K562 (cell line): ENCODE results near the gene PCDH9. TPM values are rescaled to one million over a fixed set of nuclear protein-coding genes. Genes with fewer than 3 reads are reported as not detected.

Source experiments
- ARID1B ChIP-seq: fragments of 450-650 bp; IDR thresholded peaks from 2 replicates; pipeline ENCODE4 v1.6.1; 2016; ENCODE audit warnings: antibody characterized with exemption, mild to moderate bottlenecking, inconsistent platforms
- ATF3 ChIP-seq, 2 experiments: fragments of 450-650 bp in 1 of 2; sonication (generic) in 1 of 2; formaldehyde crosslinking in 1 of 2; IDR thresholded peaks in 1 of 2; conservative IDR thresholded peaks in 1 of 2; 2 replicates each; pipeline versions ENCODE4 v1.6.1 to v1.8.1; 2016 to 2023; ENCODE audit warnings: mild to moderate bottlenecking in 2 of 2, moderate library complexity in 2 of 2, inconsistent platforms in 1 of 2, missing genetic modification reagents in 1 of 2
- C11orf30 ChIP-seq: fragments of 450-650 bp; IDR thresholded peaks from 2 replicates; pipeline ENCODE4 v1.6.1; 2016; ENCODE audit warnings: low read depth, mild to moderate bottlenecking
- CBFA2T3 ChIP-seq: fragments of 450-650 bp; IDR thresholded peaks from 2 replicates; pipeline ENCODE4 v1.6.1; 2017
- CREM ChIP-seq: IDR thresholded peaks from 2 replicates; pipeline ENCODE4 v1.6.1; 2014; ENCODE audit warnings: antibody characterized with exemption, low read depth
- EP300 ChIP-seq: IDR thresholded peaks from 2 replicates; pipeline ENCODE4 v1.6.1; 2012; ENCODE audit warnings: low read length, improper control_type of control experiment
- GTF2A2 ChIP-seq: IDR thresholded peaks from 2 replicates; pipeline ENCODE4 v1.6.1; 2016; ENCODE audit warnings: mild to moderate bottlenecking, missing genetic modification characterization, missing compliant biosample characterization
- JUND ChIP-seq, 2 experiments: IDR thresholded peaks; 2 replicates in 1 of 2; 3 replicates in 1 of 2; pipeline ENCODE4 v1.6.1; 2011; ENCODE audit warnings: borderline replicate concordance in 2 of 2, low read depth in 2 of 2, low read length in 2 of 2, improper control_type of control experiment in 1 of 2, missing biosample characterization in 1 of 2, missing genetic modification characterization in 1 of 2, missing genetic modification reagents in 1 of 2
- NCOR1 ChIP-seq: fragments of 450-650 bp; IDR thresholded peaks from 2 replicates; pipeline ENCODE4 v1.6.1; 2016; ENCODE audit warnings: mild to moderate bottlenecking, moderate library complexity
- NFIC ChIP-seq: fragments of 450-650 bp; IDR thresholded peaks from 2 replicates; pipeline ENCODE4 v1.6.1; 2017; ENCODE audit warnings: mild to moderate bottlenecking, inconsistent platforms
- NR0B1 ChIP-seq: fragments of 450-650 bp; IDR thresholded peaks from one replicate; pipeline ENCODE4 v1.6.1; 2018; ENCODE audit warnings: mild to moderate bottlenecking, moderate library complexity; ENCODE audit not compliant: partially characterized antibody
- PHTF2 ChIP-seq: fragments of 250-450 bp; sonication (Bioruptor Pico); IDR thresholded peaks from 2 replicates; pipeline ENCODE4 v1.5.0; 2021; ENCODE audit warnings: mild to moderate bottlenecking
- RAD51 ChIP-seq: fragments of 450-650 bp; IDR thresholded peaks from 2 replicates; pipeline ENCODE4 v1.7.1; 2016; ENCODE audit warnings: low read depth, mild to moderate bottlenecking, borderline replicate concordance
- REST ChIP-seq, 2 experiments: fragments of 450-650 bp; formaldehyde crosslinking in 1 of 2; IDR thresholded peaks; 2 replicates each; pipeline versions ENCODE4 v1.4.0 to v1.6.1; 2014 to 2020; ENCODE audit warnings: mild to moderate bottlenecking in 2 of 2, borderline replicate concordance in 1 of 2, low read depth in 1 of 2
- SOX6 ChIP-seq: fragments of 450-650 bp; IDR thresholded peaks from 2 replicates; pipeline ENCODE4 v1.6.1; 2014; ENCODE audit warnings: mild to moderate bottlenecking
- TEAD4 ChIP-seq, 2 experiments: sonication (generic) in 1 of 2; formaldehyde crosslinking in 1 of 2; IDR thresholded peaks; 2 replicates each; pipeline versions ENCODE4 v1.6.1 to v1.8.0; 2012 to 2022; ENCODE audit warnings: borderline replicate concordance in 1 of 2, inconsistent platforms in 1 of 2, low read length in 1 of 2, mild to moderate bottlenecking in 1 of 2, missing genetic modification reagents in 1 of 2
- ZNF444 ChIP-seq: fragments of 250-450 bp; sonication (Bioruptor Pico); IDR thresholded peaks from 2 replicates; pipeline ENCODE4 v1.4.0; 2020; ENCODE audit warnings: mild to moderate bottlenecking, moderate library complexity
- polyA plus RNA-seq, 8 experiments: library from polyadenylated mRNA; depleted of rRNA in 4 of 8; stranded (reverse) in 5 of 8; unstranded in 3 of 8; fragments of >200 nt; fragmentation: Nextera tagmentation in 2 of 8; fragmentation: Illumina TruSeq in 1 of 8; extraction: Ambion mirVana in 2 of 8; extraction: Trizol in 1 of 8; gene quantifications; 2 replicates each; pipeline versions ENCODE4 v1.2.1 to v1.2.3, GENCODE V29; 2011 to 2014; ENCODE audit warnings: inconsistent platforms in 1 of 8, missing spikeins in 1 of 8
- total RNA-seq, 7 experiments: library from RNA; depleted of rRNA in 6 of 7; stranded (reverse); fragments of >200 nt in 6 of 7; fragmentation: Illumina TruSeq in 2 of 7; extraction: Trizol in 2 of 7; gene quantifications; 2 replicates each; pipeline versions ENCODE4 v1.2.1 to v1.2.3, GENCODE V29; 2011 to 2021; ENCODE audit warnings: low replicate concordance in 1 of 7

PCDH9 gene
- total and polyA plus RNA-seq, 9 of the 15 experiments (the other 6 are each of a cell fraction or from before 2014, with no cell fraction given), result 1.1 to 6.7 (median 4.9) TPM

- peak; percentile 42; the same call in 1 of the 2 replicates for TF ChIP-seq ATF3 (IDR thresholded peaks at IDR 0.05)
- TF ChIP-seq ATF3 (CRISPR knock-in tag; conservative IDR thresholded peaks at IDR 0.05), result no peak
- TF ChIP-seq NR0B1, result no peak
- no peak for TF ChIP-seq PHTF2
- TF ChIP-seq SOX6, result peak; percentile 67; the same call in 1 of the 2 replicates
- TF ChIP-seq NFIC, result peak; percentile 56
- peak; percentile 25; the same call in 1 of the 2 replicates for TF ChIP-seq C11orf30
- peak; percentile 90 for TF ChIP-seq ARID1B
- TF ChIP-seq ZNF444 (CRISPR knock-in tag), result no peak
- TF ChIP-seq REST (IDR thresholded peaks at IDR 0.05; ENCODE audit: borderline replicate concordance), result peak; percentile 36
- TF ChIP-seq REST (CRISPR knock-in tag; IDR thresholded peaks at IDR 0.05; ENCODE audit: low read depth), result no peak
- peak; percentile 73; the same call in 1 of the 2 replicates for TF ChIP-seq EP300
- TF ChIP-seq CBFA2T3, result peak; percentile 85
- TF ChIP-seq CREM, result 0 out of 2 replicates have a peak, but pooled peaks have one; percentile 33
- TF ChIP-seq RAD51, result peak; percentile 21; the same call in 1 of the 2 replicates
- TF ChIP-seq GTF2A2, result no peak
- peak; percentile 27; the same call in 1 of the 2 replicates for TF ChIP-seq JUND (IDR thresholded peaks at IDR 0.05; ENCODE audit: borderline replicate concordance, low read depth, low read length)
- TF ChIP-seq JUND (tag; IDR thresholded peaks at IDR 0.05; ENCODE audit: borderline replicate concordance, low read depth, low read length), result no peak; the same call in 2 of the 3 replicates
- peak; percentile 64 for TF ChIP-seq TEAD4 (IDR thresholded peaks at IDR 0.05; ENCODE audit: low read length)
- no peak for TF ChIP-seq TEAD4 (CRISPR knock-in tag; IDR thresholded peaks at IDR 0.05; ENCODE audit: borderline replicate concordance)
- peak; percentile 70 for TF ChIP-seq NCOR1
Measured at GRCh38 chr13:67130444-67130843, 99.7 kb downstream of the PCDH9 start (continued).
